ENCODE measurements around the gene CBLB. TPM values are rescaled to one million over a fixed set of nuclear protein-coding genes. Genes with fewer than 3 reads are reported as not detected.

Gene CBLB
- total and polyA plus RNA-seq, 8 donors = 5.3 to 23.3 (median 10.4) TPM

GRCh38 chr3:105614288-105615030 is 254.4 kb downstream of the CBLB start:
- Histone ChIP-seq H3K9me3 (no peaks in the 10 kb centered on the region), H3K4me1 (peaks cover 15 to 33% (median 23%) of the 10 kb centered on the region in 3 donors), H3K27me3 (no peaks in the 10 kb centered on the region), H3K4me3 (no peak overlapping the region), H3K27ac (no peak overlapping the region), H3K36me3 (no peaks in the 10 kb centered on the region)
- TF ChIP-seq, protein P1, sequence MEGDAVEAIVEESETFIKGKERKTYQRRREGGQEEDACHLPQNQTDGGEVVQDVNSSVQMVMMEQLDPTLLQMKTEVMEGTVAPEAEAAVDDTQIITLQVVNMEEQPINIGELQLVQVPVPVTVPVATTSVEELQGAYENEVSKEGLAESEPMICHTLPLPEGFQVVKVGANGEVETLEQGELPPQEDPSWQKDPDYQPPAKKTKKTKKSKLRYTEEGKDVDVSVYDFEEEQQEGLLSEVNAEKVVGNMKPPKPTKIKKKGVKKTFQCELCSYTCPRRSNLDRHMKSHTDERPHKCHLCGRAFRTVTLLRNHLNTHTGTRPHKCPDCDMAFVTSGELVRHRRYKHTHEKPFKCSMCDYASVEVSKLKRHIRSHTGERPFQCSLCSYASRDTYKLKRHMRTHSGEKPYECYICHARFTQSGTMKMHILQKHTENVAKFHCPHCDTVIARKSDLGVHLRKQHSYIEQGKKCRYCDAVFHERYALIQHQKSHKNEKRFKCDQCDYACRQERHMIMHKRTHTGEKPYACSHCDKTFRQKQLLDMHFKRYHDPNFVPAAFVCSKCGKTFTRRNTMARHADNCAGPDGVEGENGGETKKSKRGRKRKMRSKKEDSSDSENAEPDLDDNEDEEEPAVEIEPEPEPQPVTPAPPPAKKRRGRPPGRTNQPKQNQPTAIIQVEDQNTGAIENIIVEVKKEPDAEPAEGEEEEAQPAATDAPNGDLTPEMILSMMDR (IDR thresholded peaks at IDR 0.05) = no peak
- DNase-seq (no peak), ATAC-seq (no peak), FAIRE-seq (no peak)
- intact Hi-C loops (cut with DNase I) = no loop called here

DNA sequence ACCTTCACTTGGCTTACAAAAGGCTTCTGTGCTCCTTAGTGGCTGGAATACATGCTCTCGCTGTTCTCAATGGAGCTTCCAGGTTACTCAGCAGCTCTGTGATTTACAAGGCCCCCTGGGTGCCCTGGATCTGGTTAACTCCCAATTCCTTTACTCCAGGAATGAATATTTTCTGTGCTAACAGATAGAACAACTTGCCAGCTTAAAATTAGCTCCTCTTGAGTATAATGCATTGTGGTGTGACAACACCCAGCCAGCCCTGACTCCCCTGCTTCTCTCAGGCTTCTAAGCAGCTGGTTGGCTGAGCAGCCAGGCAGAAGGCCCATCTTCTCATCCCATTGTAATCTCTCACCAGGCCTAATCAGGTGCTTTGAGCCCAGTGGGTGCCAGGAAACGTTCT is 255.7 kb downstream of the CBLB start:
- 42 to 51% methylated on average over 2 of the region's 2 CpGs for WGBS, 2 donors
- ATAC-seq = peak in 1 of 4 donors; percentile 10

GRCh38 chr3:105611304-105612192 is 257.3 kb downstream of the CBLB start:
- TF ChIP-seq, protein P1 (IDR thresholded peaks at IDR 0.05) = no peak
- H3K27me3 ChIP-seq = no peaks in the 10 kb centered on the region
- no peaks in the 10 kb centered on the region for H3K9me3 ChIP-seq
- FAIRE-seq = no peak
- H3K36me3 ChIP-seq = no peaks in the 10 kb centered on the region
- DNase-seq = peak in 3 of 6 donors; percentile 39 to 68 (median 42)
- peak; percentile 93 to 96 (median 95) for ATAC-seq
- no peak overlapping the region for H3K4me3 ChIP-seq
- H3K4me1 ChIP-seq = peaks cover 15 to 33% (median 23%) of the 10 kb centered on the region in 3 donors
- intact Hi-C loops (cut with DNase I) = no loop called here
- WGBS, 2 donors = 12 to 15% methylated on average over 5 of the region's 5 CpGs
- peak overlapping the region in 2 of 4 donors; percentile 55 to 72 for H3K27ac ChIP-seq

More for the DNA sequence above, 255.7 kb downstream of the CBLB start:
- DNase-seq (no peak), FAIRE-seq (no peak)
- peaks cover 15 to 33% (median 23%) of the 10 kb centered on the region in 3 donors for H3K4me1 ChIP-seq
- intact Hi-C loops (cut with DNase I) = no loop called here
- H3K27me3 ChIP-seq = no peaks in the 10 kb centered on the region
- no peaks in the 10 kb centered on the region for H3K36me3 ChIP-seq
- TF ChIP-seq, protein P1 (IDR thresholded peaks at IDR 0.05) = no peak
- no peak overlapping the region for H3K4me3 ChIP-seq
- H3K27ac ChIP-seq = peak overlapping the region in 1 of 4 donors; percentile 12
- no peaks in the 10 kb centered on the region for H3K9me3 ChIP-seq

DNA sequence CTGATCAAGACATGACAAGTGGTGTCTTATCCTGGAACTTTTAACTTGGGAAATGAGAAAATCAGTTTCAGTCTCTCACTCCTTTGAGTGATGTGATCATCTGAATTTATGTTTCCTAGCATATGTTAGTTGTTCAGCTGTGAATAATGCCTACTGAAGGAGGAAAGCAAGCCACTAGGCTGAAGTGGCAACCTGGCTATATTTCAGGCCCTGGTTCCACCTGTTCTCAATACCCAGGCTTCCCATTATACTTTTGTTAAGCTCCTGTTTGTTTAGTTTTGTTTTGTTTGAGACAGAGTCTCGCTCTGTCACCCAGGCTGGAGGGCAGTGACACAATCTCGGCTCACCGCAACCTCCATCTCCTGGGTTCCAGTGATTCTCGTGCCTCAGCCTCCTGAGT is 258.3 kb downstream of the CBLB start:
- no peak overlapping the region for H3K4me3 ChIP-seq
- 50 to 51% methylated on average over 4 of the region's 4 CpGs for WGBS, 2 donors
- H3K27ac ChIP-seq = peak overlapping the region in 2 of 4 donors; percentile 55 to 72
- FAIRE-seq = no peak
- H3K4me1 ChIP-seq = peaks cover 15 to 33% (median 23%) of the 10 kb centered on the region in 3 donors
- TF ChIP-seq, protein P1 (IDR thresholded peaks at IDR 0.05) = no peak
- ATAC-seq = peak; percentile 39 to 68 (median 54)
- no peaks in the 10 kb centered on the region for H3K9me3 ChIP-seq
- DNase-seq = peak in 2 of 6 donors; percentile 16 to 26
- no peaks in the 10 kb centered on the region for H3K36me3 ChIP-seq
- intact Hi-C loops (cut with DNase I) = no loop called here
- no peaks in the 10 kb centered on the region for H3K27me3 ChIP-seq
